ENCODE results near the gene ADAMTS17.

Gene ADAMTS17

GRCh38 chr15:100211855-100212850 lies 129.6 kb downstream of the ADAMTS17 start:
- no peak overlapping the region for H3K4me3 ChIP-seq (ENCODE audit: low read depth, low read length)
- TF ChIP-seq CTCF (IDR thresholded peaks at IDR 0.05; ENCODE audit: low read depth, low read length), result no peak

DNA sequence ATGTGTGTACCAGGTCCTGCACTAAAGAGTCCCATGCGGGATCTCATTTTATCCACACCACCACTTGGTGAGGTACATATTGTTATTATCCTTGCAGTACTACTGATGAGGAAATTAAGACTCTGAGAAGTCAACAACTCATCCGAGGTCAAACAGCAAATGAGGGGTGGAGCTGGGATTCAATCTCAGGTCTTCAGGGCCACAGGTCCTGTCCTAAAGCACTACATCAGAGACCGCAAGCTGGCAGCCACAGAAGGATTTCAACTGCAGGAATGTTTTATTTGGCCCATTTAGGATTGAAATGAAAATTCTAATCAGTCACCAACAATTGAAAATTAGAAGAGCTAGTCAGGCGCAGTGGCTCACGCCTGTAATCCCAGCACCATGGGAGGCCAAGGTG lies 131.4 kb downstream of the ADAMTS17 start:
- no peak for TF ChIP-seq CTCF (IDR thresholded peaks at IDR 0.05; ENCODE audit: low read depth, low read length)

GRCh38 chr15:100208921-100209603 lies 132.7 kb downstream of the ADAMTS17 start:
- TF ChIP-seq CTCF (IDR thresholded peaks at IDR 0.05; ENCODE audit: low read depth, low read length), result no peak
- no peak overlapping the region for H3K4me3 ChIP-seq (ENCODE audit: low read depth, low read length)

More for the DNA sequence above, 131.4 kb downstream of the ADAMTS17 start:
- H3K4me3 ChIP-seq (ENCODE audit: low read depth, low read length), result no peak overlapping the region

DNA sequence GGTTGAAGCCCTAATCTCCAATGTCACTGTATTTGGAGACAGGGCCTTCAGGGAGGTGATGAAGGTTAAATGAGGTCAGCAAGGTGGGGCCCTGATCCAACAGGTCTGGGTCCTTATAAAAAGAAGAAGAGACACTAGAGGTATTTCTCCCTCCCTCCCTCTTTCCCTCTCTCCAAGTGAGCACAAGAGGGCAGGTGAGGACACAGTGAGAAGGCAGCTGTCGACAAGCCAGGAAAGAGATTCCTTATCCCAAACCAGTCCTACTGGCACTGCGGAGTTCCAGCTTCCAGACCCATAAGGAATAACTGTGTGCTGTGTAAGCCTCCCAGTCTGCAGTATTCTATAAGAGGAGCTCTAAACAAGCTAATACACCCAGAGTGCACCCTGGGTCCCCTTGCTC lies 134.7 kb downstream of the ADAMTS17 start:
- no peak overlapping the region for H3K4me3 ChIP-seq (ENCODE audit: low read depth, low read length)
- no peak for TF ChIP-seq CTCF (IDR thresholded peaks at IDR 0.05; ENCODE audit: low read depth, low read length)

- no peak overlapping the region for H3K4me3 ChIP-seq (ENCODE audit: low read depth, low read length)
- TF ChIP-seq CTCF (IDR thresholded peaks at IDR 0.05; ENCODE audit: low read depth, low read length), result no peak
Measured at GRCh38 chr15:100206643-100207042, 135.1 kb downstream of the ADAMTS17 start.

DNA sequence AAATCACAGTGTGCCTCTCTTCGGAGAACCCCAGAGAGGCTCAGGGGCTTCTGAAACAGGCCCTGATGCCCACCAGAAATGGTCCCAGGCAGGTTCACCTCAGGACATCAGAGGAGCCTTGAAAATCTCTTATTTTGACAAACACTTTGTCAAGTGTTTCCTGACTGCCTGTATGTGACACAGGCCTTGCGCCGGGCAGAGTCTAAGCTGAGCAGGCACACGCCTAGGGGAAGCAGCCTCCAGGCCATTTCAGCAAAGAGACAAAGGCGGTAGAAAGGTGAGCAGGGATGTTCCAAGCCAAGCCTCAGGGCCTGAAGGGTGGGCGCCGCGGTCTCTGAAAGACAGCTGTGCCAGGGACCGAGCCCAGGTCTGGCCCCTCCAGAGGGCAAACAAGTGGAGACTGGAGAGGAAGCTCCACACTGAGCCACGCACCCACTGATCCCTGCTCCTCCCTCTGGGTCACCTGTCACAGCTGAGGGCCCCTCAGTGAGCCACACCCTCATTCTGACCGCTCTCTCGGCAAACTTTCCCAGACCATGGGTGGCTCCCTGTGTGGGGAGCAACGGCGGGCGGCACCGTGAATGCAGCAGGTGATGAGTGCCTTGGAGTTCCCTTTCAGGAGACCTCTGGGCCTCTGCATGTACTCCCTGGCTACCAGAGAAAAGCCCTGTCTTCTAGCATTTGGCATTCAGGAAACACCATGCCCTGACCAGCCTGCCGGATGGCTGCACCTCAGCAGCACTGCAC lies 136.1 kb downstream of the ADAMTS17 start:
- no peak overlapping the region for H3K4me3 ChIP-seq (ENCODE audit: low read depth, low read length)
- TF ChIP-seq CTCF (IDR thresholded peaks at IDR 0.05; ENCODE audit: low read depth, low read length), result no peak
